Choroid plexus epithelial cell (primary cell): Measurements from ENCODE around the gene EHBP1.

Experiments used
- DNase-seq: peaks from one replicate; pipeline ENCODE4 v3.0.0-alpha.2; 2010; ENCODE audit warnings: low read depth
- H3K4me3 ChIP-seq: 2 replicates; pipeline ENCODE4 v1.5.1; 2011; ENCODE audit warnings: low read depth, mild to moderate bottlenecking, control low read depth, low read length, moderate library complexity
- TF ChIP-seq, protein P1 (sequence below): conservative IDR thresholded peaks from 2 replicates; pipeline ENCODE4 v1.5.1; 2011; ENCODE audit warnings: low read depth, mild to moderate bottlenecking, control low read depth, inconsistent platforms, low read length, moderate library complexity

Gene EHBP1

DNA sequence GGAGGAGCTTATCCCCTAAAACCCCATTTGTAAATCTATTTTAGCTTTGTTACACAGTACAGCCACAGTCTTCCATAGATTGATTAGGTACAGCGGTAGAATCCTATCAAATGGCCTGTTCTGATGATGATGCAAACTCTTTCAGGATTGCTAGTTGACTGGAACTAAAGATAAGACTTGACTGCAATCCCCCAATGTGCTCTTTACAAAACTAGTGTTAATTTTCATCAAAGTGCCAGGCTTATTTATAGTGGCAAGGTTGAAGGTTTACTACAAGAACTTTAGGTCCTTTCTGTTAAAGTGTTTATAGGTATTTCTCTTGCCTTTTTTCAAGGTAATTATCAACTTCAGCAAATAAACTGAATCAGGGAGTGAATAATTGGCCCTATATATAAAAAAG lies 336.1 kb downstream of the EHBP1 start:
- no peak overlapping the region for H3K4me3 ChIP-seq
- no peak for DNase-seq
- TF ChIP-seq, protein P1, sequence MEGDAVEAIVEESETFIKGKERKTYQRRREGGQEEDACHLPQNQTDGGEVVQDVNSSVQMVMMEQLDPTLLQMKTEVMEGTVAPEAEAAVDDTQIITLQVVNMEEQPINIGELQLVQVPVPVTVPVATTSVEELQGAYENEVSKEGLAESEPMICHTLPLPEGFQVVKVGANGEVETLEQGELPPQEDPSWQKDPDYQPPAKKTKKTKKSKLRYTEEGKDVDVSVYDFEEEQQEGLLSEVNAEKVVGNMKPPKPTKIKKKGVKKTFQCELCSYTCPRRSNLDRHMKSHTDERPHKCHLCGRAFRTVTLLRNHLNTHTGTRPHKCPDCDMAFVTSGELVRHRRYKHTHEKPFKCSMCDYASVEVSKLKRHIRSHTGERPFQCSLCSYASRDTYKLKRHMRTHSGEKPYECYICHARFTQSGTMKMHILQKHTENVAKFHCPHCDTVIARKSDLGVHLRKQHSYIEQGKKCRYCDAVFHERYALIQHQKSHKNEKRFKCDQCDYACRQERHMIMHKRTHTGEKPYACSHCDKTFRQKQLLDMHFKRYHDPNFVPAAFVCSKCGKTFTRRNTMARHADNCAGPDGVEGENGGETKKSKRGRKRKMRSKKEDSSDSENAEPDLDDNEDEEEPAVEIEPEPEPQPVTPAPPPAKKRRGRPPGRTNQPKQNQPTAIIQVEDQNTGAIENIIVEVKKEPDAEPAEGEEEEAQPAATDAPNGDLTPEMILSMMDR: no peak

DNA sequence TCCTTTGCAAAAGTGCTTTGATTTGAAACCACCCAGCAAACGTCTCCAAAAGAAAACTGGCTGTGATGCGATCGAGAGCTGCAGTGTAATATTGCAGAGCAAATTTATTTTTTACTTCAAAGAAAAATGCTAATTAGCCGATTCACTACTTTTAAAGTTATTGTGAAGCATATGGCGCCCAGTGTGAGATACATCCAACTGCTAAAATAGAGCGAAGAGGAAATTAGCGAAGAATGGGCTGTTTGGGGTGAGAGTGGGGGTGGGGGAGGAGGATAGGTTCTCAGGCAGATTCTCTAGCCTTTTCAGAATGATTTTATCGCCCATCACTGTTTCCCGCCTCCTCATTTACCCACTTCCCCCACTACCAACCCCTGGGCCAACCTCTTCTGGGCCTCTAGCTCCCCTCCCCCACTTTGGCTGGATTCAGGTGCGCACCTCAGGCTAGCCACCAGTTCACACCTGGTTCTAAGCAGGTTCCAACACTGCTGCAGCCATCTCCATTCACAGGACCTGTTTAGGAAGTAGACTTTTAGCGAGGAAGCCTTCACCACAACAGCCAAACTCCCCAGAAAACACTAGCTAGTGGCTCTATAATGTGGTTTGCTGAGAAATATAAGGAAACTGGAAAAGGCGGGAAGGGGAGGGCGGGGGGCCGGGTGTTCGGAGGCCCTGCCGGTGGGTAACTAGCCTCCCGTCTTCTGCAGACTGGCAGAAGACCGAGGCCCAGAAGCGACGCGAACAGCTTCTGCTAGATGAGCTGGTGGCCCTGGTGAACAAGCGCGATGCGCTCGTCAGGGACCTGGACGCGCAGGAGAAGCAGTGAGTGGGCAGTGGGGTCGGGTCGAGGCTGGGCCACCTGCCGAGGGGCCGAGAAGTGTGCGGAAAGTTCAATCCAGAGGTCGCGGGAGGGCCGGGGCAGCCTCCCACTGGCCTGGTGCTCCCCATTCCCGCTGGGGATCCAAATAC lies 339.1 kb downstream of the EHBP1 start:
- H3K4me3 ChIP-seq: no peak overlapping the region
- DNase-seq: no peak
- TF ChIP-seq, protein P1: no peak

DNA sequence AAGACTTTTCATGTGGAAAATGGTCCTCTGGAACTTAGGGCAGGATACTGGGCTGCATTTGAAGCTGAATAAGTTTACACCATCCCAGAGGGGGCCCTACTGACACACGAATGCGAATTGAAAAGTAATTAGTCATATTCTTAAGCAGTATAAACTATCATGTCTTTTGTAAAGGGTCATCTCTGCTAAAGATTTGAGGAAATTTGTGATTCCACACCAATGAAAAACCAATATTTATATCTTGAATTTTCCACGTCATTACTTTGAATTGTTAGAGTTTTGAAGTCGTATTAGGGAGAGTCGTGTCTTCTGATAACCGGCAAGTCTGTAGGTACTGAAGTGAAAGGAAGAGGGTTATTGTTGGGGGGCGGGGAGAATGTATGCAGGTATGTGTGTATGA lies 341.0 kb downstream of the EHBP1 start:
- no peak for DNase-seq
- TF ChIP-seq, protein P1: no peak
- no peak overlapping the region for H3K4me3 ChIP-seq

DNA sequence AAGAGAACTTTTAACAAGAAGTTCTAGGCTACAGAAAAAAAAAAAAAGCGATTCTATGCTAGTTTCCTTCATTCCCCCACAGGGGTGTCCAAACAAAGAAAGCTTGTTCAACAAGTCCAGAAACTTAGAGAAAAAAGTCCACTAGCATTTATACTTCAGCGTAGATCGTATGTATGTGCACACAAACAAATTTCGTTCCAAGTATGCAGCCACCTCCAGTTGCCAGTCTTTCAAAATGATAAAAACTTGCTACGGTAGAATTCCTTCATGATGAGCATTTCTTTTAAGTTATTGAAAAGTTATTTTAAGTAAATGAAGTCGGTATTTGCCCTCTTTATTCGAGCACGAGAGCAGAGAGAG lies 341.4 kb downstream of the EHBP1 start:
- no peak for DNase-seq
- TF ChIP-seq, protein P1: no peak
- H3K4me3 ChIP-seq: no peak overlapping the region

DNA sequence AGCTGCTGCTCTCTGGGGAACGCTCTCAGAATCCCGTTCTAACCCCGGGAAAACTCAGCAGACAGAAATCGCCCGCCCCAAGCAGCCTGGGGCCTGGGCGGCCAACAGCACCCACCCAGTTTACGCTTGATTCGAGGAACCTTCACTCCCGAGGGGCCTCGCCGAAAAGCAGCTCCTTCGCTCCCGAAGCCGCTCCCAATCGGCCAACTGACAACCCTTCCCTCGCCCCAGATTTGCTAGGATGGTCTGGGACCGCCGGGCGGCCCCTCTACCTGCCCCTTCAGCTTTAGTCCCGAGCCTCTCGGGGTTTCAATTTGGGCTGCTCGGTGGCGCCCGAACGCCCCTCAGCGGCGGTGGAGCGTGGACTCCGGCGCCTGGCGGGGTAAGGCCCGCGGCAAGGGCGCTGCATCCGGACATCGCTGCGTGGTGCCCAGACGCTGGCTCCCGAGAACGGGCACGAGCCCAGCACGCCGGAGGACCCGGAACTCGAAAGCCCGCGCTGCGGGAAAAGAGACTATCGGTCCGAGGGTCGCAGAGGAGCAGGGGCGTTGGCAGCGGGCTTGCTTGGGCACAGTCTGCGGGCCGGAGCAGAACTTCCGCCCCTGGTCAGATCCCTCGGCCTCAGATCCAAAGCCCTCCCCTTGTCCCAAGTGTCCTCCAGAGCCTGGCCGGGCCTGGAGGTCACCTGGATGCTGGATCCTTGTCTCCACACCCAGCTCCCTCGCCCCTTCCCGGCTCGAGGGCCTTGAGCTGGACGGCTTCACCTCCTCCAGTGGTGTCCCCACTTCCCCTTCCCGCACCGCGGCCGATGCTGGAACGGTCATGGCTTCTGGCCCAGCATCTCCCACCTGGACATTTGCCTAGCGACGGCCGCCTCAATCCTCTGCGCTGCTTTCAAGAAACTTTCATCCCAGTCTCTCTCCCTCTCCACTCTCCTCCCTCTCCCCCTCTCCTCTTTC lies 342.1 kb downstream of the EHBP1 start:
- TF ChIP-seq, protein P1: no peak
- DNase-seq: no peak
- no peak overlapping the region for H3K4me3 ChIP-seq

DNA sequence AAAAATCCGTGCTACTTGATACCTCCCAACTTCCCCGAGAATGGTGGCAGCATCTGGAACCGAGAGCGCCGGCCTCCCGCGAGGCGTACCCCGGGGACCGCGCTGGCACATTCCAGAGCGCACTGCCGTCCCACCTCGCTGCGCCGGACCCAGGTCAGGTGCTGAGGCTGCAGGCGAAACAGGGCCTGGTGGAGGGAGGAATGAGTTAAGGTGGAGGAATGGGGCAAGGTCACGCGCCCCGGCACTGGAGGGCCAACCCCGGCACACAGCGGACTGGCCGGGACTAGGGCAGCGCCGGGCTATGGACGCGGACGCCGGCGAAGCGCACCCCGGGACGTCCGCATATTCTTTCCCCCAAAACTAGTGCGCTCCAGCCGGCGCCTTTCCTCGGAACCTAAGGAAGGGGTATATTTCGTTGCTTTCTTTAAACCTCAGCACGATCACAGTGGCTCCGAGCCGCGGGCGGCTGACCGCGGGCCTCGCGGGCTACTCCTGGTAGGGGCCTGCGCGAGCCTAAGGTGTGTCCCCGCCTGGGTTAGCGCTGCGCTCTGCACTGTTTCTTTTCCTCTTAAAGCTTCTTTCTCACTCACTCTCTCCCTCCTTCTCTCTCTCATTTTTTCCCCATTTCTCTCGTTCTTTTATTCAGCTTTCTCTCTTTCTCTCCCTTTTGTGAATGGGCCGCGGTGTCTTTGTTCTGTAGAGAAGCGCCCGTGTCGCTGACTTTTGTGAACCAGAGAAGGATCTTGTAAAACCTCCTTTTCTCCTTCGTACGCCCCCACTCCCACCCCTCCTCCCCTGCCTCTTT lies 343.1 kb downstream of the EHBP1 start:
- no peak for DNase-seq
- H3K4me3 ChIP-seq: no peak overlapping the region
- TF ChIP-seq, protein P1: no peak
